ENCODE results near the gene TWSG1. TPM values are rescaled to one million over a fixed set of nuclear protein-coding genes. Genes with fewer than 3 reads are reported as not detected.

Gene TWSG1
- total RNA-seq (1 to 10 TPM; 1.8 to 6.2 (median 4.4) TPM), total RNA-seq (4.9 to 25.1 (median 9.3) reads per million in 29 experiments)
- 5.7 TPM for total RNA-seq (2013)

DNA sequence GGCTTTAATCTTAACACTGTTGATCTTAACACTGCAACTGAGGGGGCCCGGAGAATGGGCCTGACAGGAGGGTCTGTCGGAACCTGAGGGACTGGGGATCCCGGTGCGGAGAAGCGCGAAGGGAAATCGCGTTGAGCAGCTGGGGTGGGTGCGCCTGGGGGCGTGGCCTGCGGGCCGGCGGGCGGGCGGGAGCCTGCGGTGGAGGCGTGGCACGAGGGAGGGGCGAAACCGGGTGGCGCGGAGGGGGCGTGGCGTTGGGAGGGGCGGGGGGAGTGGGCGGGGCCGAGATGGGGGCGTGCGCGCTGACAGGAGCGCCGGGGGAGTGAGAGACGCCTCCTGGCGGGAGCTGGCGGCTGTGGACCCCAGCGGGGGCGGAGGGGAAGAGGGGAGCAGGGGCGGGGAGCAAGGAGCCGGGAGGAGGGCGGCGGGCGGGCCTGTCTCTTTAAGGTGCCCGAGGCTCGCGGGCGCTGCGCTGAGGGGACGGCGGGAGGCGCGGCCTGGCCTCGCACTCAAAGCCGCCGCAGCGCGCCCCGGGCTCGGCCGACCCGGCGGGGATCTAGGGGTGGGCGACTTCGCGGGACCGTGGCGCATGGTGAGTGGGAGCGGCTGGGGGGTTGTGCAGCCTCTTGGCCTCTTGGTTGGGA, at the start of gene TWSG1:
TWSG1 (plus strand) TSS at position 445 of the 644 bp plus-strand sequence. CDS start 2,457 bp downstream, outside the sequence.
- Histone ChIP-seq H3K4me1 (ENCODE audit: control insufficient read depth in 1 of 2, extremely low read depth in 1 of 2, insufficient read depth in 2 of 2, low read length in 2 of 2) (peaks cover 4 to 14% of the 10 kb centered on the region in 2 experiments), H3K36me3 (ENCODE audit: control insufficient read depth in 2 of 2, extremely low read depth in 1 of 2, insufficient read depth in 1 of 2, low read length in 1 of 2) (no peaks in the 10 kb centered on the region), H3K27me3 (replicated peaks in 1 of 2; ENCODE audit: control insufficient read depth in 2 of 2, extremely low read depth in 1 of 2, insufficient read depth in 2 of 2, low read length in 1 of 2) (no peaks in the 10 kb centered on the region), H3K4me3 (ENCODE audit: control insufficient read depth in 1 of 2, extremely low read depth in 1 of 2, low read length in 1 of 2) (peak within 1 kb of the TSS; percentile 70 to 90), H3K27ac (ENCODE audit: low read length) (peak within 1 kb of the TSS; percentile 54), H3K9me3 (no peaks in the 10 kb centered on the region)
- Mint-ChIP-seq H3K27me3 (no peaks in the 10 kb centered on the region), H3K36me3 (peaks cover 4% of the 10 kb centered on the region), H3K27ac (peak within 1 kb of the TSS; percentile 42 to 60), H3K4me3 (peak within 1 kb of the TSS; percentile 87 to 92 (median 90)), H3K9me3 (no peaks in the 10 kb centered on the region), H3K4me1 (peaks cover 16 to 28% (median 24%) of the 10 kb centered on the region in 3 donors)
- ChIA-PET POLR2A (interaction anchor here (0.5 to 0.7 kb wide), 6 partner anchors 19 to 730 kb away, joined by 3 to 7 read pairs (median 4); no protein-coding TSS in a partner anchor), CTCF (interaction anchor here (0.6 to 2.0 kb wide), 8 partner anchors 17 to 1334 kb away, joined by 3 to 11 read pairs (median 3); no protein-coding TSS in a partner anchor)
- 0% methylated on average over 44 of the region's 67 CpGs for WGBS (ENCODE audit: insufficient coverage)
- DNase-seq (peak; percentile 82 to 94 (median 89)), ATAC-seq (replicated peaks in 1 of 4) (peak; percentile 90 to 93 (median 92))

- Histone ChIP-seq H3K4me1 (ENCODE audit: control insufficient read depth in 1 of 2, extremely low read depth in 1 of 2, insufficient read depth in 2 of 2, low read length in 2 of 2) (no peaks in the 10 kb centered on the region), H3K36me3 (ENCODE audit: control insufficient read depth in 2 of 2, extremely low read depth in 1 of 2, insufficient read depth in 1 of 2, low read length in 1 of 2) (peaks cover under 1 to 11% of the 10 kb centered on the region in 2 donors), H3K27me3 (replicated peaks in 1 of 2; ENCODE audit: control insufficient read depth in 2 of 2, extremely low read depth in 1 of 2, insufficient read depth in 2 of 2, low read length in 1 of 2) (no peaks in the 10 kb centered on the region), H3K4me3 (ENCODE audit: control insufficient read depth in 1 of 2, extremely low read depth in 1 of 2, low read length in 1 of 2) (no peak overlapping the region), H3K27ac (ENCODE audit: low read length) (no peak overlapping the region), H3K9me3 (no peaks in the 10 kb centered on the region)
- H3K27ac Mint-ChIP-seq: no peak overlapping the region
- DNase-seq: no peak
- no peaks in the 10 kb centered on the region for H3K27me3 Mint-ChIP-seq
- ATAC-seq (replicated peaks in 1 of 4): no peak
- H3K36me3 Mint-ChIP-seq: peaks cover 35% of the 10 kb centered on the region
- H3K4me1 Mint-ChIP-seq: no peaks in the 10 kb centered on the region
- no CpG with 5 or more reads among the region's 2 CpGs for WGBS (ENCODE audit: insufficient coverage)
- no peak overlapping the region for H3K4me3 Mint-ChIP-seq
- CTCF ChIA-PET: interaction anchor here in 1 of 2 donors (0.7 kb wide), 1 partner anchor 127 kb away, joined by 3 read pairs; no protein-coding TSS in a partner anchor
- POLR2A ChIA-PET: no interaction called here
- H3K9me3 Mint-ChIP-seq: peaks cover 0 to 17% (median 3%) of the 10 kb centered on the region in 3 donors
These were observed 49.0 kb upstream of the TWSG1 start for GRCh38 chr18:9285604-9286003.

DNA sequence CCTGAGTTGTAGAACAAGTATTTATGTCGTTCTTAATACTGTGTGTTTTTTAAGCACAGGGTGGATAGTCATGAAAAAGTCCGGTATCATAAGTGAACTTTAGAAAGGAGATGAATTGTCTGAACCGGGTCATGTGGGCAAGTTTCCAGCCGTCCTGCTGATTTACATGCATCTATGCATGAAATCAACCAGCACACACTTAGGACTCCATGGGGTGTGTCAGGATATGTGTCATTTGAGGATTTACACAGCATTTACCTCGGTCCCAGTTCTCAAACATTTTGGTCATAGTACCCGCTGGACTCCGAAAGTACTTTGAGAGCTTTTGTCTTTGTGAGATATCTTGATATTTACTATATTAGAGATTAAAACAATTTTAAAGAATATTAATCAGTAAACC, 47.5 kb upstream of the TWSG1 start:
- H3K27ac Mint-ChIP-seq: no peak overlapping the region
- no peak for ATAC-seq (replicated peaks in 1 of 4)
- CTCF ChIA-PET: no interaction called here

GRCh38 chr18:9289698-9290097, 44.9 kb upstream of the TWSG1 start:
- Mint-ChIP-seq H3K4me1 (no peaks in the 10 kb centered on the region), H3K36me3 (peaks cover 38% of the 10 kb centered on the region), H3K27ac (peak overlapping the region in 1 of 2 donors; percentile 52), H3K4me3 (no peak overlapping the region), H3K27me3 (no peaks in the 10 kb centered on the region), H3K9me3 (peaks cover 5 to 38% (median 19%) of the 10 kb centered on the region in 3 donors)
- no peaks in the 10 kb centered on the region for H3K4me1 ChIP-seq (ENCODE audit: control insufficient read depth in 1 of 2, extremely low read depth in 1 of 2, insufficient read depth in 2 of 2, low read length in 2 of 2)
- no peaks in the 10 kb centered on the region for H3K9me3 ChIP-seq
- no peak for ATAC-seq (replicated peaks in 1 of 4)
- ChIA-PET CTCF (no interaction called here), POLR2A (no interaction called here)
- no peak overlapping the region for H3K4me3 ChIP-seq (ENCODE audit: control insufficient read depth in 1 of 2, extremely low read depth in 1 of 2, low read length in 1 of 2)
- H3K27me3 ChIP-seq (replicated peaks in 1 of 2; ENCODE audit: control insufficient read depth in 2 of 2, extremely low read depth in 1 of 2, insufficient read depth in 2 of 2, low read length in 1 of 2): no peaks in the 10 kb centered on the region
- H3K27ac ChIP-seq (ENCODE audit: low read length): no peak overlapping the region
- DNase-seq: no peak
- no peaks in the 10 kb centered on the region for H3K36me3 ChIP-seq (ENCODE audit: control insufficient read depth in 2 of 2, extremely low read depth in 1 of 2, insufficient read depth in 1 of 2, low read length in 1 of 2)

More for the DNA sequence above, 47.5 kb upstream of the TWSG1 start:
- no peak overlapping the region for H3K4me3 ChIP-seq (ENCODE audit: control insufficient read depth in 1 of 2, extremely low read depth in 1 of 2, low read length in 1 of 2)
- no peak overlapping the region for H3K27ac ChIP-seq (ENCODE audit: low read length)
- no peaks in the 10 kb centered on the region for H3K4me1 ChIP-seq (ENCODE audit: control insufficient read depth in 1 of 2, extremely low read depth in 1 of 2, insufficient read depth in 2 of 2, low read length in 2 of 2)
- H3K9me3 ChIP-seq: no peaks in the 10 kb centered on the region
- Mint-ChIP-seq H3K4me3 (no peak overlapping the region), H3K36me3 (peaks cover 36% of the 10 kb centered on the region), H3K4me1 (no peaks in the 10 kb centered on the region), H3K27me3 (no peaks in the 10 kb centered on the region), H3K9me3 (peaks cover 0 to 23% (median 3%) of the 10 kb centered on the region in 3 donors)
- H3K36me3 ChIP-seq (ENCODE audit: control insufficient read depth in 2 of 2, extremely low read depth in 1 of 2, insufficient read depth in 1 of 2, low read length in 1 of 2): peaks cover 0 to 6% of the 10 kb centered on the region in 2 donors
- H3K27me3 ChIP-seq (replicated peaks in 1 of 2; ENCODE audit: control insufficient read depth in 2 of 2, extremely low read depth in 1 of 2, insufficient read depth in 2 of 2, low read length in 1 of 2): no peaks in the 10 kb centered on the region
- POLR2A ChIA-PET: no interaction called here
- DNase-seq: no peak
- WGBS (ENCODE audit: insufficient coverage): no CpG with 5 or more reads among the region's 7 CpGs

DNA sequence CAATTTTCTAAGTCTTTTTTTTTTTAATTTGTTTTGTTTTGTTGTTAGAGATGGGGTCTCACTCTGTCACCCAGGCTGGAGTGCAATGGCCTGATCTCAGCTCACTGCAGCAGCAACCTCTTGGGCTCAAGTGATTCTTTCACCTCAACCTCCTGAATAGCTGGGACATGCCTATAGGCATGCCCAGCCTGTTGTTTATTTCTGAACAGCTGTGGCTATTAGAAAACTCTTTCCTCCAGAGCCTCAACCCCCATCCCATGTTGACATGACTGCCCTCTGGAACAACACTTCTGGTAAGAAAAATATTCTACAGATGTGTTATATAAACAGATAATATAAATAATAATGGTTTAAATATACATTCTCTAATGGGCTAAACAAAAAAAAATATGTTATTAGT, 44.4 kb upstream of the TWSG1 start:
- Histone ChIP-seq H3K4me1 (ENCODE audit: control insufficient read depth in 1 of 2, extremely low read depth in 1 of 2, insufficient read depth in 2 of 2, low read length in 2 of 2) (no peaks in the 10 kb centered on the region), H3K4me3 (ENCODE audit: control insufficient read depth in 1 of 2, extremely low read depth in 1 of 2, low read length in 1 of 2) (no peak overlapping the region), H3K36me3 (ENCODE audit: control insufficient read depth in 2 of 2, extremely low read depth in 1 of 2, insufficient read depth in 1 of 2, low read length in 1 of 2) (no peaks in the 10 kb centered on the region), H3K27ac (ENCODE audit: low read length) (no peak overlapping the region), H3K27me3 (replicated peaks in 1 of 2; ENCODE audit: control insufficient read depth in 2 of 2, extremely low read depth in 1 of 2, insufficient read depth in 2 of 2, low read length in 1 of 2) (no peaks in the 10 kb centered on the region), H3K9me3 (no peaks in the 10 kb centered on the region)
- Mint-ChIP-seq H3K27me3 (no peaks in the 10 kb centered on the region), H3K4me3 (no peak overlapping the region), H3K27ac (peak overlapping the region in 1 of 2 donors; percentile 52), H3K4me1 (no peaks in the 10 kb centered on the region), H3K36me3 (peaks cover 38% of the 10 kb centered on the region), H3K9me3 (peaks cover 5 to 38% (median 19%) of the 10 kb centered on the region in 3 donors)
- ATAC-seq (replicated peaks in 1 of 4) (no peak), DNase-seq (no peak)
- POLR2A ChIA-PET: no interaction called here
- CTCF ChIA-PET: no interaction called here

GRCh38 chr18:9292047-9292446, 42.5 kb upstream of the TWSG1 start:
- Mint-ChIP-seq H3K4me3 (no peak overlapping the region), H3K27me3 (no peaks in the 10 kb centered on the region), H3K4me1 (no peaks in the 10 kb centered on the region), H3K36me3 (peaks cover 29% of the 10 kb centered on the region), H3K9me3 (peaks cover 5 to 41% (median 19%) of the 10 kb centered on the region in 3 donors), H3K27ac (no peak overlapping the region)
- Histone ChIP-seq H3K9me3 (no peaks in the 10 kb centered on the region), H3K4me1 (ENCODE audit: control insufficient read depth in 1 of 2, extremely low read depth in 1 of 2, insufficient read depth in 2 of 2, low read length in 2 of 2) (no peaks in the 10 kb centered on the region), H3K4me3 (ENCODE audit: control insufficient read depth in 1 of 2, extremely low read depth in 1 of 2, low read length in 1 of 2) (no peak overlapping the region), H3K27ac (ENCODE audit: low read length) (no peak overlapping the region), H3K36me3 (ENCODE audit: control insufficient read depth in 2 of 2, extremely low read depth in 1 of 2, insufficient read depth in 1 of 2, low read length in 1 of 2) (no peaks in the 10 kb centered on the region), H3K27me3 (replicated peaks in 1 of 2; ENCODE audit: control insufficient read depth in 2 of 2, extremely low read depth in 1 of 2, insufficient read depth in 2 of 2, low read length in 1 of 2) (no peaks in the 10 kb centered on the region)
- DNase-seq (no peak), ATAC-seq (replicated peaks in 1 of 4) (no peak)
- ChIA-PET POLR2A (interaction anchor here in 1 of 2 donors (0.6 kb wide), 1 partner anchor 83 kb away, joined by 3 read pairs; no protein-coding TSS in a partner anchor), CTCF (no interaction called here)
- 100% methylated on average over 1 of the region's 2 CpGs for WGBS (ENCODE audit: insufficient coverage)
